ENCODE measurements around the gene P4HTM. TPM values are rescaled to one million over a fixed set of nuclear protein-coding genes. Genes with fewer than 3 reads are reported as not detected.

P4HTM gene
- total and polyA plus RNA-seq, 2 donors (not counting 1 experiment from before 2014, with no cell fraction given) = 48.5 to 70.6 TPM

DNA sequence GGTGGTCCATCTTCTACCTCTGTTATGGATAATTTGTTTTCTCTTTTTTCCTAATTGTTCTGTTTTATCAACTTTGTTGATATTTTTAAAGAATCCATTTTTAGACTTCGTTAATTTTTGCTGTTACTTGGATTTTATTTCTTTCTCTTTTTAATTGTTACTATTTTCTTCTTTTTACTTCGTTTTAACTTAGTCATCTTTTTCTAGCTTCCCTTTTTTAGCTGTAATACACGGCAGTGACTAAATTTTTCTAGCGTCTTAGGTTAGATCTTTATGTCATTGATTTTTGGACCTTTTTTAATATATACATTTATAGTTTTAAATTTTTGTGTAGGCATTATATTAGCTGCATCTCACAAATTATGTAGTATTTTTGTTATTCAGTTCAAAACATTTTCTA lies 38.3 kb upstream of the P4HTM start:
- H3K9ac ChIP-seq (ENCODE audit: low read length) = no peak overlapping the region
- TF ChIP-seq CTCF (IDR thresholded peaks at IDR 0.05) (no peak), EZH2 (IDR thresholded peaks at IDR 0.05; ENCODE audit: borderline replicate concordance, insufficient read depth, low read depth, low read length, poor library complexity, severe bottlenecking) (no peak)
- ATAC-seq (ENCODE audit: low read depth) = no peak
- H3K4me1 ChIP-seq (ENCODE audit: control insufficient read depth in 2 of 2, insufficient read depth in 2 of 2, low read length in 2 of 2) = no peaks in the 10 kb centered on the region
- Mint-ChIP-seq H3K4me1 (peaks cover 12% of the 10 kb centered on the region), H3K4me3 (no peak overlapping the region), H3K9me3 (ENCODE audit: insufficient read depth) (no peaks in the 10 kb centered on the region), H3K27ac (no peak overlapping the region), H3K27me3 (no peaks in the 10 kb centered on the region)
- no peak overlapping the region for H2AFZ ChIP-seq (ENCODE audit: insufficient read depth, low read depth, low read length, poor library complexity, severe bottlenecking)
- no peaks in the 10 kb centered on the region for H3K9me3 ChIP-seq (ENCODE audit: control extremely low read depth in 1 of 3, control insufficient read depth in 2 of 3, insufficient read depth in 1 of 3, low read length in 2 of 3)
- DNase-seq = no peak
- H3K4me3 ChIP-seq (ENCODE audit: control extremely low read depth in 1 of 5, extremely low read depth in 1 of 5, insufficient read depth in 1 of 5, low read depth in 2 of 5, low read length in 4 of 5) = no peak overlapping the region
- peaks cover 8% of the 10 kb centered on the region for H4K20me1 ChIP-seq (ENCODE audit: control insufficient read depth, insufficient read depth, low read length, poor library complexity, severe bottlenecking)
- H3K27ac ChIP-seq (ENCODE audit: low read length in 2 of 2) = no peak overlapping the region
- no peaks in the 10 kb centered on the region for H3K27me3 ChIP-seq (replicated peaks in 1 of 4; ENCODE audit: control extremely low read depth in 1 of 4, control insufficient read depth in 3 of 4, insufficient read depth in 4 of 4, low read length in 3 of 4)
- no peak overlapping the region for H3K4me2 ChIP-seq (replicated peaks; ENCODE audit: low read depth, low read length, poor library complexity, severe bottlenecking)
- intact Hi-C loops (cut with micrococcal nuclease) = no loop called here
- WGBS (ENCODE audit: insufficient coverage) = no CpG with 5 or more reads among the region's 4 CpGs
- ChIA-PET CTCF (interaction anchor here (0.6 to 2.4 kb wide), 8 partner anchors 11 to 270 kb away, joined by 3 to 22 read pairs (median 3); partner anchors contain the start of gene ARIH2), POLR2A (no interaction called here)
- H3K79me2 ChIP-seq (ENCODE audit: control insufficient read depth, insufficient read depth, low read length) = peaks cover 27% of the 10 kb centered on the region
- H3K36me3 ChIP-seq (replicated peaks in 1 of 2; ENCODE audit: control extremely low read depth in 1 of 2, control insufficient read depth in 1 of 2, extremely low read depth in 1 of 2, insufficient read depth in 2 of 2, low read length in 1 of 2) = peaks cover 0 to 11% of the 10 kb centered on the region in 2 experiments

GRCh38 chr3:48952510-48953118 lies 37.4 kb upstream of the P4HTM start:
- intact Hi-C loops (cut with micrococcal nuclease) = no loop called here
- peaks cover 36% of the 10 kb centered on the region for H3K79me2 ChIP-seq (ENCODE audit: control insufficient read depth, insufficient read depth, low read length)
- H3K4me1 Mint-ChIP-seq = peaks cover 12% of the 10 kb centered on the region
- CTCF ChIA-PET = interaction anchor here (0.6 to 2.4 kb wide), 11 partner anchors 12 to 271 kb away, joined by 3 to 22 read pairs (median 3); partner anchors contain the start of genes ARIH2 and IP6K2
- POLR2A ChIA-PET = interaction anchor here (0.6 kb wide), 2 partner anchors 174 to 1111 kb away, joined by 3 to 7 read pairs; no protein-coding TSS in a partner anchor
- H3K27me3 Mint-ChIP-seq = no peaks in the 10 kb centered on the region
- TF ChIP-seq CTCF (IDR thresholded peaks at IDR 0.05) (peak; percentile 43), EZH2 (IDR thresholded peaks at IDR 0.05; ENCODE audit: borderline replicate concordance, insufficient read depth, low read depth, low read length, poor library complexity, severe bottlenecking) (no peak)
- no peak overlapping the region for H3K9ac ChIP-seq (ENCODE audit: low read length)
- no peak overlapping the region for H3K27ac Mint-ChIP-seq
- no peaks in the 10 kb centered on the region for H3K9me3 Mint-ChIP-seq (ENCODE audit: insufficient read depth)
- H3K27me3 ChIP-seq (replicated peaks in 1 of 4; ENCODE audit: control extremely low read depth in 1 of 4, control insufficient read depth in 3 of 4, insufficient read depth in 4 of 4, low read length in 3 of 4) = no peaks in the 10 kb centered on the region
- peaks cover 2 to 15% of the 10 kb centered on the region in 2 experiments for H3K36me3 ChIP-seq (replicated peaks in 1 of 2; ENCODE audit: control extremely low read depth in 1 of 2, control insufficient read depth in 1 of 2, extremely low read depth in 1 of 2, insufficient read depth in 2 of 2, low read length in 1 of 2)
- no peak overlapping the region for H3K4me2 ChIP-seq (replicated peaks; ENCODE audit: low read depth, low read length, poor library complexity, severe bottlenecking)
- H3K4me3 Mint-ChIP-seq = no peak overlapping the region
- no peak overlapping the region for H3K4me3 ChIP-seq (ENCODE audit: control extremely low read depth in 1 of 5, extremely low read depth in 1 of 5, insufficient read depth in 1 of 5, low read depth in 2 of 5, low read length in 4 of 5)
- no peaks in the 10 kb centered on the region for H3K9me3 ChIP-seq (ENCODE audit: control extremely low read depth in 1 of 3, control insufficient read depth in 2 of 3, insufficient read depth in 1 of 3, low read length in 2 of 3)
- peak; percentile 56 for DNase-seq
- no peak overlapping the region for H2AFZ ChIP-seq (ENCODE audit: insufficient read depth, low read depth, low read length, poor library complexity, severe bottlenecking)
- H4K20me1 ChIP-seq (ENCODE audit: control insufficient read depth, insufficient read depth, low read length, poor library complexity, severe bottlenecking) = peaks cover 9% of the 10 kb centered on the region
- WGBS (ENCODE audit: insufficient coverage) = 84% methylated on average over 4 of the region's 8 CpGs
- ATAC-seq (ENCODE audit: low read depth) = peak; percentile 31
- H3K27ac ChIP-seq (ENCODE audit: low read length in 2 of 2) = no peak overlapping the region
- no peaks in the 10 kb centered on the region for H3K4me1 ChIP-seq (ENCODE audit: control insufficient read depth in 2 of 2, insufficient read depth in 2 of 2, low read length in 2 of 2)

Measured in B cell (primary cell).